Neural cell (in vitro differentiated cells): ENCODE data around the gene NGDN. TPM values are rescaled to one million over a fixed set of nuclear protein-coding genes. Genes with fewer than 3 reads are reported as not detected.

Experiments used
- H2AFZ ChIP-seq: fragments of 200-600, 300-800 bp; sonication (generic), shearing (Covaris generic); 2 replicates; pipeline ENCODE4 v1.6.0; 2014; ENCODE audit warnings: low read depth, mild to moderate bottlenecking, antibody characterized with exemption, low read length, moderate library complexity
- H3F3A ChIP-seq: fragments of 200-600 bp; shearing (Covaris generic); 2 replicates; pipeline ENCODE4 v1.6.1; 2016; ENCODE audit warnings: mild to moderate bottlenecking, moderate library complexity, mixed read lengths, antibody characterized with exemption, low read length; ENCODE audit not compliant: insufficient read depth, poor library complexity, severe bottlenecking
- H3K27ac ChIP-seq: fragments of 200-600, 300-800 bp; sonication (generic), shearing (Covaris generic); 2 replicates; pipeline ENCODE4 v1.5.1; 2014; ENCODE audit warnings: mild to moderate bottlenecking, low read length, moderate library complexity
- H3K27me3 ChIP-seq: fragments of 300-800, 200-600 bp; sonication (generic), shearing (Covaris generic); 2 replicates; pipeline ENCODE4 v1.6.0; 2014; ENCODE audit warnings: mild to moderate bottlenecking, low read depth, low read length, moderate library complexity; ENCODE audit not compliant: insufficient read depth
- H3K36me3 ChIP-seq: fragments of 300-800, 200-600 bp; sonication (generic), shearing (Covaris generic); 2 replicates; pipeline ENCODE4 v1.5.1; 2014; ENCODE audit warnings: mild to moderate bottlenecking, antibody characterized with exemption, low read length, moderate library complexity; ENCODE audit not compliant: insufficient read depth
- H3K4me2 ChIP-seq: fragments of 300-800, 200-600 bp; sonication (generic), shearing (Covaris generic); 2 replicates; pipeline ENCODE4 v1.6.0; 2014; ENCODE audit warnings: mild to moderate bottlenecking, low read length
- H3K4me3 ChIP-seq: fragments of 300-800, 200-600 bp; sonication (generic), shearing (Covaris generic); 2 replicates; pipeline ENCODE4 v1.5.1; 2014; ENCODE audit warnings: mild to moderate bottlenecking, low read length, moderate library complexity
- H3K79me2 ChIP-seq: fragments of 200-600 bp; shearing (Covaris generic); replicated peaks from 2 replicates; pipeline ENCODE4 v1.6.0; 2014; ENCODE audit warnings: mild to moderate bottlenecking, low read length, moderate library complexity; ENCODE audit not compliant: insufficient read depth
- H3K9ac ChIP-seq: fragments of 300-800, 200-600 bp; sonication (generic), shearing (Covaris generic); 2 replicates; pipeline ENCODE4 v1.6.1; 2016; ENCODE audit warnings: mild to moderate bottlenecking, low read length, mixed read lengths
- H3K9me2 ChIP-seq: fragments of 200-600 bp; shearing (Covaris generic); 2 replicates; pipeline ENCODE4 v1.6.1; 2016; ENCODE audit warnings: mild to moderate bottlenecking, low read length, mixed read lengths; ENCODE audit not compliant: insufficient read depth
- H3K9me3 ChIP-seq: fragments of 200-600, 300-800 bp; sonication (generic), shearing (Covaris generic); 2 replicates; pipeline ENCODE4 v1.6.1; 2016; ENCODE audit warnings: mild to moderate bottlenecking, mixed run types, low read length, moderate library complexity, mixed read lengths
- H4K20me1 ChIP-seq: fragments of 200-600 bp; shearing (Covaris generic); 2 replicates; pipeline ENCODE4 v1.6.1; 2016; ENCODE audit warnings: mild to moderate bottlenecking, mixed run types; ENCODE audit not compliant: insufficient read depth
- EP300 ChIP-seq: fragments of 450-650 bp; conservative IDR thresholded peaks from 2 replicates; pipeline ENCODE4 v1.6.1; 2014; ENCODE audit warnings: antibody characterized with exemption, mild to moderate bottlenecking, moderate library complexity; ENCODE audit not compliant: poor library complexity, severe bottlenecking
- EZH2 ChIP-seq: fragments of 200-600, 300-800 bp; shearing (Covaris generic), sonication (generic); IDR thresholded peaks from 2 replicates; pipeline ENCODE4 v1.6.1; 2014; ENCODE audit warnings: antibody characterized with exemption, low read length, borderline replicate concordance, mild to moderate bottlenecking; ENCODE audit not compliant: insufficient read depth, poor library complexity, severe bottlenecking
- MXI1 ChIP-seq: fragments of 450-650 bp; conservative IDR thresholded peaks from 2 replicates; pipeline ENCODE4 v1.6.1; 2014; ENCODE audit warnings: antibody characterized with exemption, mild to moderate bottlenecking; ENCODE audit not compliant: poor library complexity, severe bottlenecking
- POLR2AphosphoS5 ChIP-seq: IDR thresholded peaks from 2 replicates; pipeline ENCODE4 v1.6.1; 2012
- RAD21 ChIP-seq: fragments of 450-650 bp; conservative IDR thresholded peaks from 2 replicates; pipeline ENCODE4 v1.6.1; 2014; ENCODE audit warnings: antibody characterized with exemption, mild to moderate bottlenecking, moderate library complexity
- REST ChIP-seq: IDR thresholded peaks from 2 replicates; pipeline ENCODE4 v1.6.1; 2012; ENCODE audit warnings: borderline replicate concordance
- SMC3 ChIP-seq: fragments of 450-650 bp; conservative IDR thresholded peaks from 2 replicates; pipeline ENCODE4 v1.6.1; 2014; ENCODE audit warnings: antibody characterized with exemption, mild to moderate bottlenecking, moderate library complexity; ENCODE audit not compliant: poor library complexity
- TAF1 ChIP-seq: IDR thresholded peaks from 2 replicates; pipeline ENCODE4 v1.6.1; 2012; ENCODE audit warnings: low read depth
- polyA plus RNA-seq: library from polyadenylated mRNA; depleted of rRNA; stranded (reverse); fragments of >200 nt; gene quantifications from 2 replicates; pipeline ENCODE4 v1.2.3, GENCODE V29; 2014
- TF ChIP-seq, protein P1 (sequence below): fragments of 450-650 bp; IDR thresholded peaks from 2 replicates; pipeline ENCODE4 v1.5.1; 2014; ENCODE audit warnings: antibody characterized with exemption, mild to moderate bottlenecking, moderate library complexity; ENCODE audit not compliant: poor library complexity, severe bottlenecking

The NGDN gene
- polyA plus RNA-seq, 1 donor from 2014 or later, result 137 TPM

DNA sequence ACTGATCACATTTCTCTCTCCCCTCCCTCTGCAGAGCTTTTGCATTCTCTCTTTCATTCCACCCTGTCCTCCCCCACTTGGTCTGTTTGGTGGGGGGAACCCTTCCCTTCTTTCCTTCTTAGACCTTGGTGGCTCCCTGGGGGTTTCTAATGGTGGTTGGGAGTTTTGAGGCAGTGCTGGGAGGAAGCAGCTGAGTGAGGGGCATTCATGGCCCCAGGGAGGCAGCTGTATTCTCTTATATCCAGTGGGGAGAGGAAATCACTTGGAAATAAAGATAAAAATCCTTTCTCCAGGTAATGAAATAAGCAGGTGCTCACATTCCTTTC is 13.3 kb downstream of the NGDN start:
- peak overlapping the region; percentile 72 for H3K9ac ChIP-seq
- no peaks in the 10 kb centered on the region for H3K9me2 ChIP-seq
- H3F3A ChIP-seq, result no peaks in the 10 kb centered on the region
- no peaks in the 10 kb centered on the region for H3K79me2 ChIP-seq
- H3K27me3 ChIP-seq, result no peaks in the 10 kb centered on the region
- no peaks in the 10 kb centered on the region for H4K20me1 ChIP-seq
- peak overlapping the region; percentile 88 for H3K4me2 ChIP-seq
- peak overlapping the region; percentile 31 for H2AFZ ChIP-seq
- no peaks in the 10 kb centered on the region for H3K9me3 ChIP-seq
- peaks cover 2% of the 10 kb centered on the region for H3K36me3 ChIP-seq
- TF ChIP-seq REST (no peak), RAD21 (no peak), EZH2 (no peak), TAF1 (no peak), EP300 (no peak), MXI1 (no peak), POLR2AphosphoS5 (no peak), SMC3 (no peak)
- TF ChIP-seq, protein P1, sequence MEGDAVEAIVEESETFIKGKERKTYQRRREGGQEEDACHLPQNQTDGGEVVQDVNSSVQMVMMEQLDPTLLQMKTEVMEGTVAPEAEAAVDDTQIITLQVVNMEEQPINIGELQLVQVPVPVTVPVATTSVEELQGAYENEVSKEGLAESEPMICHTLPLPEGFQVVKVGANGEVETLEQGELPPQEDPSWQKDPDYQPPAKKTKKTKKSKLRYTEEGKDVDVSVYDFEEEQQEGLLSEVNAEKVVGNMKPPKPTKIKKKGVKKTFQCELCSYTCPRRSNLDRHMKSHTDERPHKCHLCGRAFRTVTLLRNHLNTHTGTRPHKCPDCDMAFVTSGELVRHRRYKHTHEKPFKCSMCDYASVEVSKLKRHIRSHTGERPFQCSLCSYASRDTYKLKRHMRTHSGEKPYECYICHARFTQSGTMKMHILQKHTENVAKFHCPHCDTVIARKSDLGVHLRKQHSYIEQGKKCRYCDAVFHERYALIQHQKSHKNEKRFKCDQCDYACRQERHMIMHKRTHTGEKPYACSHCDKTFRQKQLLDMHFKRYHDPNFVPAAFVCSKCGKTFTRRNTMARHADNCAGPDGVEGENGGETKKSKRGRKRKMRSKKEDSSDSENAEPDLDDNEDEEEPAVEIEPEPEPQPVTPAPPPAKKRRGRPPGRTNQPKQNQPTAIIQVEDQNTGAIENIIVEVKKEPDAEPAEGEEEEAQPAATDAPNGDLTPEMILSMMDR, result no peak
- H3K27ac ChIP-seq, result peak overlapping the region; percentile 96
- H3K4me3 ChIP-seq, result peak overlapping the region; percentile 57

- Histone ChIP-seq H3K36me3 (no peaks in the 10 kb centered on the region), H4K20me1 (no peaks in the 10 kb centered on the region), H3K79me2 (no peaks in the 10 kb centered on the region), H3K4me2 (peak overlapping the region; percentile 88), H3K27me3 (no peaks in the 10 kb centered on the region), H3K27ac (peak overlapping the region; percentile 96), H3F3A (no peaks in the 10 kb centered on the region), H3K4me3 (peak overlapping the region; percentile 57), H3K9ac (peak overlapping the region; percentile 72), H3K9me2 (no peaks in the 10 kb centered on the region), H3K9me3 (no peaks in the 10 kb centered on the region), H2AFZ (peak overlapping the region; percentile 53)
- TF ChIP-seq, protein P1, result peak; percentile 89
- peak; percentile 77 for TF ChIP-seq SMC3
- TF ChIP-seq POLR2AphosphoS5, result peak; percentile 70
- peak; percentile 22 for TF ChIP-seq MXI1
- TF ChIP-seq TAF1, result no peak
- peak; percentile 88 for TF ChIP-seq RAD21
- TF ChIP-seq EZH2, result no peak
- no peak for TF ChIP-seq REST
- peak; percentile 33 for TF ChIP-seq EP300
These were observed 13.8 kb downstream of the NGDN start for GRCh38 chr14:23483236-23483854.
